Measurements from ENCODE around the gene NOC2L.

Gene NOC2L

DNA sequence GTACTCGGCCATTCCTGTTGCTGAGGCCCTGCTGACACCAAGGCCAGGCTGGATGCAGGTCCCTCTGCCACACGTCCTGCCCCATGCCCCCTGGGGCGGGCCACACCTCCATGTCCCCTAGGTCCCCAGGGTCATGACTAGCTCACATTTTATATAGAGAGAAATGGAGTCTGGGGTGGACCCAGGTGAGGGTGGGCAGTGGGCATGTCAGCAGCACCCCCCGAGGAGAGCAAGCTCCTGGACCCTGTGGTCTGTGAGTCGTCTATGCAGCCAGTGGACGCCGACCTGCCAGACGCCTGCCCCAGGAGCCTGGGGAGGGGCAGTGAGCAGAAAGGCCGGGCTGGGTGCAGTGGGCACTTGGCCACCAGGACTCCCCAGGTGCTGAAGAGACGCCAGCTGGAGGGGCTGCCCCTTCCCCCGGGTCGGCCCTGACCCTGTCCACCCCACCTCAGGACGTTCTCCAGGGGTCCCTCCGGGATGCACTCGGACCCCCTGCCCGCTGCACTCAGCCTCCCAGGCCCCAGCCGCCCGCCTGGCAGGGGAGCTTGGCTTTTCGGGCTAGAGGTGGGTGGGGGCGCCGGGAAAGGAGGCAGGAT, 19.4 kb downstream of the NOC2L start:
- Mint-ChIP-seq H3K4me3 (no peak overlapping the region), H3K27me3 (peaks cover 30% of the 10 kb centered on the region), H3K9me3 (no peaks in the 10 kb centered on the region), H3K27ac (no peak overlapping the region), H3K36me3 (ENCODE audit: low read depth) (no peaks in the 10 kb centered on the region), H3K4me1 (peaks cover 12% of the 10 kb centered on the region)
- ATAC-seq (no peak), DNase-seq (no peak)

DNA sequence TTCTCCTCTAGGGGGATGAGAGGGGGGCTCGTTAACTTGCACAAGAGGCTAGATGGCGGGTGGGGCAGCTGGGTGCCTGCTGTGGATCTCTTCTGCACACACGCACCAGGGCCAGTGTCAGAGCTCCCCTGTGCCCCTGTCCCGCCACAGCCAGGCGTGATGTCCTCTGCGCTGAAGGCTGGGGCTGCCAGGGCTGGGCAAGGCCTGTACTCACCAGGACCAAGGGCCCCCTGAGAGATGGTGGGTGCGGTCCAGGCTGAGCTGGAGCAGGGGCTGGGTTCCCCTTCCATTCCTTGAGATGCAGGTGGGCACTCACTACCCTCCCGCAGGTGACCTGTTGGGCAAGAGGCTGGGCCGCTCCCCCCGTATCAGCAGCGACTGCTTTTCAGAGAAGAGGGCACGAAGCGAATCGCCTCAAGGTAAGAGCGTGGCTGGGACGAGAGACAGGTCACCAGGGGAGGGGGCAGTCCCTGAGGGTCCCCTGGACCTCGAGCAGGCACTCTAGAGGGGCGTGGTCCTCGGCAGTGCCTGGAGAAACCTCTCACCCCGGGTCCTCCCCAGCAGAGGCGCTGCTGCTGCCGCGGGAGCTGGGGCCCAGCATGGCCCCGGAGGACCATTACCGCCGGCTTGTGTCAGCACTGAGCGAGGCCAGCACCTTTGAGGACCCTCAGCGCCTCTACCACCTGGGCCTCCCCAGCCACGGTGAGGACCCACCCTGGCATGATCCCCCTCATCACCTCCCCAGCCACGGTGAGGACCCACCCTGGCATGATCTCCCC, 20.2 kb downstream of the NOC2L start:
- ATAC-seq (no peak), DNase-seq (no peak)
- no peaks in the 10 kb centered on the region for H3K36me3 Mint-ChIP-seq (ENCODE audit: low read depth)
- H3K4me1 Mint-ChIP-seq, result peaks cover 12% of the 10 kb centered on the region
- no peak overlapping the region for H3K27ac Mint-ChIP-seq
- H3K27me3 Mint-ChIP-seq, result peaks cover 30% of the 10 kb centered on the region
- no peaks in the 10 kb centered on the region for H3K9me3 Mint-ChIP-seq
- no peak overlapping the region for H3K4me3 Mint-ChIP-seq

DNA sequence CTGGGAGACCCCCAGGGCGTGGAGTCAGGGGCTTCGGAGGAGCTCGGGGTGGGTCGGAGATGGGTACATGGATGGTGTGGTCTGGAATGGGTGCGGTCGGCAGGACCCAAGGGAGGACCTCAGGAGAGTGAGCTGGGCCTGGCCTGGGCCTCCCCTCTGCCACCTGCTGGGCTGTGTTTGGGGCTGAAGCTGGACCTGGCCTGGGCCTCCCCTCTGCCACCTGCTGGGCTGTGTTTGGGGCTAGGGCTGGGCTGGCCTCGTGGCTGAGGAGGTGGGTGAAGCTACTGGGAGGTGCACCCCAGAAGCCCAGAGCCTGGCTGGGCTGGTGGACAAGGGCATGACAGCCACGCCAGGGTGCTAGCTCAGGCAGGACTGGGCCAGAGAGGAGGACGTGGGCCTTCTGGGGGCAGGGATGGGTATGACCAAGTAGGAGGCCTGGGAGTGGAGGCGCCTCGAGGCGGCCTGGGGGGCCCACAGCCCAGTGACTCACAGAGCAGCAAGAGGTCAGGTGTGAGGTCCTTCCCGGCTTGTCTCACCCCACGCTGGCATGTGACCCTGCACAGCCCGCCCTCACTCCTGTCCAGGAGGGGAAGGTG, 20.9 kb downstream of the NOC2L start:
- DNase-seq (no peak), ATAC-seq (peak; percentile 29)
- no peak overlapping the region for H3K27ac Mint-ChIP-seq
- no peak overlapping the region for H3K4me3 Mint-ChIP-seq
- H3K9me3 Mint-ChIP-seq, result no peaks in the 10 kb centered on the region
- H3K36me3 Mint-ChIP-seq (ENCODE audit: low read depth), result no peaks in the 10 kb centered on the region
- peaks cover 30% of the 10 kb centered on the region for H3K27me3 Mint-ChIP-seq
- H3K4me1 Mint-ChIP-seq, result peaks cover 12% of the 10 kb centered on the region

DNA sequence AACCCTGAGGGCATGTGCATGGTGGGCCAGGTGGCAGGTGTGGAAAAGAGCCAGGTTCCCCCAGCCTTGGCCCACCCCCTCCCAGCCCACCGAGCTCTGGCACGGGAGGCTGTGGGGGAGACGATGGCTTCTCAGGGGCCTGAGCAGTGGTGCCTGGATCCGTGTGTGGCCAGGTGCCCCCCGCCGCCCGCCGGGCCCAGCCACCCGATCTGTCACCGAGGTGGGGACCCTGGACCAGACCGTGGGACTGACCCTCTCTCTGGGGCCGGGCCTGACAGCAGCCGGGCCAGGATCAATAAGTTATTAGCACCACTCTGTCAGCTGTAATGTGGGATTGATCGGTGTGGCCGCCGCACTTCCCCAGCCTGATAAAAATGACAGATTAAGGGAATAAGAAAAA, 21.5 kb downstream of the NOC2L start:
- DNase-seq (no peak), ATAC-seq (no peak)
- no peak overlapping the region for H3K27ac Mint-ChIP-seq
- no peak overlapping the region for H3K4me3 Mint-ChIP-seq
- no peaks in the 10 kb centered on the region for H3K36me3 Mint-ChIP-seq (ENCODE audit: low read depth)
- peaks cover 10% of the 10 kb centered on the region for H3K4me1 Mint-ChIP-seq
- peaks cover 30% of the 10 kb centered on the region for H3K27me3 Mint-ChIP-seq
- no peaks in the 10 kb centered on the region for H3K9me3 Mint-ChIP-seq

DNA sequence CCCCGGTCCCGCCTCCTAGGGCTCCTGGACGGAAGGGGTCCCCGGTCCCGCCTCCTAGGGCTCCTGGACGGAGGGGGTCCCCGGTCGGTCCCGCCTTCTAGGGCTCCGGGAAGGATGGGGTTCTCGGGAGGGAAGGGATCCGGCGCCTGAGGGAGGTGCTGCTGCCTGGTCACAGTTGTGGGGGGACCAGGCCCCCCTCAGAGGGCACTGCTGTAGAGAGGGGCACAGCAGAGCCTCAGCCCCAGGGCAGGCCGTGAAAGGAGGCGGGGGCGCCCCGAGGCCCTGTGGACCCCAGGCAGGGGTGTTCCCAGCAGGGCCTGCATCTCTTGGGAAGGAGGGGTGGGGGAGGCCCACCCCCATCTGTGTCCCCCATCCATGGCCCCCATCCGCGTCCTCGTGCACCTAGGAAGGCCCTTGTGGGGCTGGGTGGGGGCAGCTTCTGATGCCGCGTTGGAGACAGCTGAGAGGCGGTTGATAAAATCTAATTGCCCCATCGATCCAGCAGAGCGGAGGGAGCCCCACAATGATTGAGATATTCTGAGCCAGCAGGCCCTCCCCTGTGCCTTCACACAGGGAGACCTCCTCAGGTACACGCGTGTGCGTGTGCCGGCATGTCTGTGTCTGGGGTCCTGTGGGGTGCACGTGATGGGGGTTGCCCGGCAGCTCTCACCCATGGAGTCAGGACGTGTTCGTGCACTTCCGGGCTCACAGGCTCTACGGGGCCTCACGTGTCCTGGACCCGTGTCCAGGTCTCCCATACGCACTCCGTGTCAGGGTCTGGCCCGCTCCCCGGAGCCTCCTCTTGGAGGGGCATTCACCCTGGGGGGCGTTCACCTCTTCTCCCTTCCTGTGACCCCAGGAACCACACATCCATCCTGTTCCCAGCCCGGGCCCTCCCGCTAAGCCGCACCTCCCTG, 22.4 kb downstream of the NOC2L start:
- ATAC-seq (no peak), DNase-seq (no peak)
- Mint-ChIP-seq H3K27me3 (peaks cover 30% of the 10 kb centered on the region), H3K4me3 (no peak overlapping the region), H3K9me3 (no peaks in the 10 kb centered on the region), H3K27ac (no peak overlapping the region), H3K4me1 (peaks cover 10% of the 10 kb centered on the region), H3K36me3 (ENCODE audit: low read depth) (no peaks in the 10 kb centered on the region)

DNA sequence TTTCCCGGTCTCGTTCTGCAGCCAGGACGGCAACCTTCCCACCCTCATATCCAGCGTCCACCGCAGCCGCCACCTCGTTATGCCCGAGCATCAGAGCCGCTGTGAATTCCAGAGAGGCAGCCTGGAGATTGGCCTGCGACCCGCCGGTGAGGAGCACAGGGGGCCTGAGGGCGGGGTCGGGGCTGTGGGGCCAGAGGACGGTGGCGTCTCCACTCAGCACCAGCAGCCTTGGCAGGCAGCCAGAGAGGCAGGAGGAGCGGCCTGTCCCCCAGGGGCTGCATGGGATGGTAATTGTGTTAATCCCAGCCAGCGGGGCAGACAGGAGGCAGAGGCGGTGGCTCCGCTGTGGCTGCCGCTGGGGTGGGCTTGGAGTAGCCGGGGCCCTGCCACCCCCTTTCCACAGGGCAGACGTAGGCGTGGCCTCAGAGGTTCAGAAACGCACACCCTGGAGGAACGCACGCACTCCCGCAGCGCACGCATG, 23.3 kb downstream of the NOC2L start:
- no peak overlapping the region for H3K4me3 Mint-ChIP-seq
- no peak overlapping the region for H3K27ac Mint-ChIP-seq
- H3K27me3 Mint-ChIP-seq, result peaks cover 29% of the 10 kb centered on the region
- H3K4me1 Mint-ChIP-seq, result peaks cover 5% of the 10 kb centered on the region
- H3K9me3 Mint-ChIP-seq, result no peaks in the 10 kb centered on the region
- no peaks in the 10 kb centered on the region for H3K36me3 Mint-ChIP-seq (ENCODE audit: low read depth)
- no peak for DNase-seq
- ATAC-seq, result no peak

DNA sequence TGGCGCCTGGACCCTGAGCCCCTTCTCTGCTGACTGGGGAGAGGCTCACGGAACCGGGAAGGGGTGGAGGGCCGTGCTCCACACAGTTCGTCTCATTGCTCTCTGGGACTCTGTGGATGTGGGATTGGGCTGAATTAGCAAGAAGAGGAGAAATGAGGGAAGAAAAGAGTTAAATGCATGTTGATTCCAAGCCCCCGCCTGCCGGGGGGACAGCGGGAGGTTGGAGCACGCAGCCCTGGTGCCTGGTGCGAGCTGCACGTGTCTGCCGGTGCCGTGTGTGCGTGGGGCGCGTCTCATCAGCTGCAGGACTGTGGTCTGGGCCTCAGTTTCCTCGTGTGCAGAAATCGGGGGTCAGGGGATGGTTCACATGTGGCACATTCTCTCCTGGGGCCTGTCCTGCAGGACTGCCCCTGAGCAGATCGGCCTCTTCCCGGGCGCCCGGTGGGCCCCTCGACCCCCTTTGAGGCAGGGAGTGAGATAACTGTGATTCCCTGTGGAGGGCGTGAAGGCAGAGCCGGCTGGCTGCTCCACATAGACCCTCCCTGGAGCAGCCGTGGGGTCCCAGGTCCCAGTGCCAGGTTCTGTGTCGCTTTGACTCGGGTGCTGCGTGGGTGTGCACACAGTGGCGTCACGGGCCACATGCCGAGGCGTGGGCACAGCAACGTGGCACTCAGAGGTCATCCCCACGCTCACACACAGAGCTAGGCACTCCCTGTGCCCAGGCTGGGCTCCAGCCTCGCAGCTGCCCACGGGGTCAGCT, 23.9 kb downstream of the NOC2L start:
- DNase-seq, result no peak
- Mint-ChIP-seq H3K27me3 (peaks cover 26% of the 10 kb centered on the region), H3K4me3 (no peak overlapping the region), H3K27ac (no peak overlapping the region), H3K36me3 (ENCODE audit: low read depth) (no peaks in the 10 kb centered on the region), H3K4me1 (peaks cover 2% of the 10 kb centered on the region), H3K9me3 (no peaks in the 10 kb centered on the region)
- ATAC-seq, result no peak

DNA sequence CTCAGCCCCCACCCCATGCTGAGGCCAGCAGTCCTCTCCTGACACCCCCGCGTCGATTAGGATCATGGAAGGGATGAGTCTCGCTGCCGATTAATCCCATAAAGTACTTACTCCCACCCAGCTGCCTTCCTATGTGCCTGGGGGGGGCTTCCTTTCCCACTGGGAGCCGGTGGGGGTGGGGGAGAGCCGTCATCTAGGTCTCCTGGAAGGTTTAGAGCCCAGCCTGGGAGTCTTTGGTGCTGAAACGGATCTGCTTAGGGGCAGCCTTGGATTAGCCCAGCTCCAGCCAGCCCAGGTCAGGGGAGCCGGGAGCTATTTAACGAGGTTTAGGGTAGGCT, 25.5 kb downstream of the NOC2L start:
- DNase-seq (no peak), ATAC-seq (no peak)
- H3K27me3 Mint-ChIP-seq, result peaks cover 28% of the 10 kb centered on the region
- H3K4me3 Mint-ChIP-seq, result no peak overlapping the region
- no peak overlapping the region for H3K27ac Mint-ChIP-seq
- H3K9me3 Mint-ChIP-seq, result no peaks in the 10 kb centered on the region
- H3K36me3 Mint-ChIP-seq (ENCODE audit: low read depth), result no peaks in the 10 kb centered on the region
- peaks cover 2% of the 10 kb centered on the region for H3K4me1 Mint-ChIP-seq

DNA sequence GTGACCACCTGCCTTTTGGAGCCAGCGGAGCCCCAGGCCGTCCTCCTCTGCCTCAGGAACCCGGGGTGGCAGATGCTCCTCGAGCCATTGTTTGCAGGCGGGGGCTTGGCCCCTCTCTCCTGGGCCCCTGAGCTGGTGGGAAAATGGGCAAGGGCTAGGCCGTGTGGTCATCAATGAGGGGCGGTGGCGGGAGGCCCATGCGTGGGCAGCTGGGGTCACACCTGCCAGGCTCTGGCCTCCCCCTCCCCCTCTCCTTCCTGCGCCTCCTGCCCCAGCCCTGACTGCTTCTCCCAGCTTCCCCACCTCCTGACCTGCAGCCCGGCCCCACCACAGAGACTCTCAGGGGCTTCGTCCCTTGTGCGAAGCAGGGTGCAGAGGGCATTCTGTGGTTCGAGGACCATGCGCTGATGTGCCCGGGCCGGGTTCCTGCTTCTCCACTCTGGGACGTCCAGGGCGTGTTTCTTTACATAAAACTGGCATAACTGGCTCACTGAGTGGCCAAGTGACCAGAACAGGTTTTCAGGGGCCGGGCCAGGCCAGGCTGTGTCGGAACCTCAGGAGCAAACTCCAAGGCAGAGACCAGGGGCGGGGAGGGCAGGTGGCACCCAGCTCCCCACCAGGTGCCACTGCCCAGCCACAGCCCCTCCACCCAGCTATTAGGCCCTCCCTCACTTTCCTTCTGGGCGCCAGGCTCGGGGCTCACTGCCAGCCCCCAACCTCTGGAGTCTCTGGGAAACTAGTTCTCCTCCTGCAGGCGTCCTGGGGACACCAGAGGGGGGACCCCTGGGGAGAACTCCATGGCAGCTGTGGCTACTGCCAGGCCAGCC, 26.1 kb downstream of the NOC2L start:
- no peaks in the 10 kb centered on the region for H3K9me3 Mint-ChIP-seq
- no peak overlapping the region for H3K27ac Mint-ChIP-seq
- ATAC-seq (no peak), DNase-seq (no peak)
- H3K4me1 Mint-ChIP-seq, result peaks cover 2% of the 10 kb centered on the region
- no peaks in the 10 kb centered on the region for H3K36me3 Mint-ChIP-seq (ENCODE audit: low read depth)
- no peak overlapping the region for H3K4me3 Mint-ChIP-seq
- H3K27me3 Mint-ChIP-seq, result peaks cover 23% of the 10 kb centered on the region

DNA sequence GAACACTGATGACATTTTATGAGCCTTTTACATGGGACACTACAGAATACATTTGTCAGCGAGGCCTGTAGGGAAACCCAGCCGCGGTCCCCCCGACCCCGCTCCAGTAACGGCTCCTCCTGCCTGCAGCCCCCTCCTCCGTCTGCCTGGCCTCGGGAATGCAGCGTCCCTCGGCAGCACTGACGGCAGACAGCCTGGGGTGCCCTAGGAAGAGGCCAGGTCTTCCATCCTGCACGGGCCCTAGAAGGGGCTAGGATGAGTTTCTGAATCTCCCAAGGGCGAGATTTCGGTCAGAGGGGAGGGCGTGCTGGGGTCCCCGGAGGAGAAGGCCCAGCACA, 26.9 kb downstream of the NOC2L start:
- H3K9me3 Mint-ChIP-seq, result no peaks in the 10 kb centered on the region
- H3K27ac Mint-ChIP-seq, result no peak overlapping the region
- H3K36me3 Mint-ChIP-seq (ENCODE audit: low read depth), result no peaks in the 10 kb centered on the region
- no peak for ATAC-seq
- no peak overlapping the region for H3K4me3 Mint-ChIP-seq
- DNase-seq, result no peak
- peaks cover 2% of the 10 kb centered on the region for H3K4me1 Mint-ChIP-seq
- peaks cover 27% of the 10 kb centered on the region for H3K27me3 Mint-ChIP-seq

DNA sequence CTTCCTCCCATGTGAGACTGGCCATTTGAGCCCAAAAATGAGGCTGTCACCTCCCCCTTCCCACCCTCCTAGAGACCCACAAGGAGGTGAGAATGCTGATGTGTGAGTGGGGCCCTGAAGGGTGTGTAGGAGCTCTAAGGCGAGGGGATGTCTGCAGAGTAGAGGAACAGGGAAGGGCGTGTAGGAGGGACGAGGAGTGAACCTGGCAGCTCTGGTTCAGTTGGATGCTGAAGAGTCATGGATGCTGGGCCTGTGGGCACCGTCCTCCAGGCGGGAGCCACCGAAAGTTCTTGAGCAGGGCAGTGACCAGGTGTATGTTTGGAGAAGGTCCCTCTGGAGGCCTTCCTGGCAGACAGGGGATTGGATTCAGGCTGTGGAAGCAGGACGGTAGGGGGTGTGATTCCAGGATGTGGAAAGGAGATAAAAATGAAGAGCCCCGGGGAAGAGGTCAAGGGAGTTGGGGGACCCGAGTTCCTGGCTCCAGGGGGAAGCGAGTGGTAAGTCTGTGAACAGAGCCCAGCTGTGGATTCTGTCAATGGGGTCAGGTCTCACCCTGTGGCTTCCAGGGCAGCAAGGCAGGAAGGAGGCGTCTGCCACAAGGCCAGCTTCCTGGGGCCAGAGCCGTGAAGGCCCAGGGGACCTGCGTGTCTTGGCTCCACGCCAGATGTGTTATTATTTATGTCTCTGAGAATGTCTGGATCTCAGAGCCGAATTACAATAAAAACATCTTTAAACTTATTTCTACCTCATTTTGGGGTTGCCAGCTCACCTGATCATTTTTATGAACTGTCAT, 27.5 kb downstream of the NOC2L start:
- H3K27me3 Mint-ChIP-seq, result peaks cover 32% of the 10 kb centered on the region
- no peak overlapping the region for H3K27ac Mint-ChIP-seq
- DNase-seq, result no peak
- peaks cover 2% of the 10 kb centered on the region for H3K4me1 Mint-ChIP-seq
- no peaks in the 10 kb centered on the region for H3K36me3 Mint-ChIP-seq (ENCODE audit: low read depth)
- H3K9me3 Mint-ChIP-seq, result no peaks in the 10 kb centered on the region
- no peak overlapping the region for H3K4me3 Mint-ChIP-seq
- no peak for ATAC-seq

DNA sequence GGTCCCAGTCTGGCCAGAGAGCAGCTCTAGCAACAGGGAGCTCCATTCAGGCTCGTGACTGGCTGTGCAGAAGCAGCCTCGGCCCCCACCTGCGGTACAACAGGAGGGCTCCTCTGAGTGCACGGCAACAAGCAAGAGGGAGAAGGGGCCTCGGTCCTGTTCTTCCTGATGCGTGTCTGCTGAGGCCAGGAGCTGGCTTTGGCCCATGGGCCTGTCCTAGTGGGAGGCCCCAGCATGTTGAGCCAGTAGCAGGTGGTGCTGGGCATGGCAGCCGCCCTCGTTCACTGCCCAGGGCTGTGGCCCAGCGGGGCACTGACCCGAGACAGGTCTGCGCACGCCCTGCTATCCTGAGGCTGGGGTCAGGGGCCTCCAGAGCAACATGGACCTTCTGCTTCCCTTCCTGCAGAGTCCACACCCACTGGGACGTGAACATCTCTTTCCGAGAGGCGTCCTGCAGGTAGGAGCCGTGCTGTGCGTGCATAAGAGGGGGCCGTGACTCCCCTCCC, 28.4 kb downstream of the NOC2L start:
- Mint-ChIP-seq H3K4me1 (peaks cover 5% of the 10 kb centered on the region), H3K27ac (no peak overlapping the region), H3K4me3 (no peak overlapping the region), H3K9me3 (no peaks in the 10 kb centered on the region), H3K36me3 (ENCODE audit: low read depth) (no peaks in the 10 kb centered on the region), H3K27me3 (peaks cover 39% of the 10 kb centered on the region)
- no peak for DNase-seq
- ATAC-seq, result no peak
